ENCODE data around the gene DENND1A. TPM values are rescaled to one million over a fixed set of nuclear protein-coding genes. Genes with fewer than 3 reads are reported as not detected.

Gene DENND1A
- total RNA-seq, 4 donors from 2014 or later: 15.8 to 33.5 (median 23.9) TPM

DNA sequence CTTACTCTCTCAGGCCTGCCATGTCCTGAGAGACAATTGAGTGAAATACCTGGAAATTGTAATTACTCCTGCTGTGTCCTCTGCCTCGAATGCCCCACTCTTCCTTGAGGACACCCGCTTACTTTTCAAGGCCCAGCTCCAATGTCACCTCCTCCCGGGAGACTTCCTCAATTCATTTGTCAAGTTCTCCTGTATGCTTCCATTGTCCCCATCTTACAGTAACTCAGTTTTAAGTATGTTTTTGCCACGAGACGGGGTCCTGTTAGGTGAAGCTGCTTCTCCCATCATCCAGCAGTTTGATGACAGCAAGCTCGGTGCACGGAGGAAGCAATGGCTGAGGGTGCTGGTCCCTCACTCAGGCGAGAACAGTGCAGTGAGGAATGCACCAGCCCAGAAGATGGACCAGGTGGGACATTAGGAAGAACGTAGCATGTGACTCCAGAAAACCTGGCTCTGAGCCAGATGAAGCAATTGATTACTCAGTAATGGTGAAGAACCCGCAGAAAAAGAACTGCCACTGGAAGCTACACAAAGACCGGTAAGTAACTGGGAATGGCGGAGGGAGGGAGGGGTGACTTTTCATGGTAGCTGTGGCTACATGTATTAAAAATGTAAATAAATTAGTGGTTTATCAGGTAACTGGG is 274.8 kb downstream of the DENND1A start:
- WGBS: 94% methylated on average over 12 of the region's 12 CpGs
- Histone ChIP-seq H3K27me3 (no peaks in the 10 kb centered on the region), H3K4me1 (no peaks in the 10 kb centered on the region), H3K36me3 (peaks cover 6% of the 10 kb centered on the region), H3K27ac (no peak overlapping the region), H3K4me3 (no peak overlapping the region), H3K9me3 (no peaks in the 10 kb centered on the region)
- no peak for DNase-seq (ENCODE audit: low spot score in 2 of 2)
- TF ChIP-seq POLR2A (IDR thresholded peaks at IDR 0.05): no peak
- TF ChIP-seq POLR2AphosphoS5 (IDR thresholded peaks at IDR 0.05): no peak
- no peak for TF ChIP-seq EP300 (IDR thresholded peaks at IDR 0.05)
- TF ChIP-seq, protein P1, sequence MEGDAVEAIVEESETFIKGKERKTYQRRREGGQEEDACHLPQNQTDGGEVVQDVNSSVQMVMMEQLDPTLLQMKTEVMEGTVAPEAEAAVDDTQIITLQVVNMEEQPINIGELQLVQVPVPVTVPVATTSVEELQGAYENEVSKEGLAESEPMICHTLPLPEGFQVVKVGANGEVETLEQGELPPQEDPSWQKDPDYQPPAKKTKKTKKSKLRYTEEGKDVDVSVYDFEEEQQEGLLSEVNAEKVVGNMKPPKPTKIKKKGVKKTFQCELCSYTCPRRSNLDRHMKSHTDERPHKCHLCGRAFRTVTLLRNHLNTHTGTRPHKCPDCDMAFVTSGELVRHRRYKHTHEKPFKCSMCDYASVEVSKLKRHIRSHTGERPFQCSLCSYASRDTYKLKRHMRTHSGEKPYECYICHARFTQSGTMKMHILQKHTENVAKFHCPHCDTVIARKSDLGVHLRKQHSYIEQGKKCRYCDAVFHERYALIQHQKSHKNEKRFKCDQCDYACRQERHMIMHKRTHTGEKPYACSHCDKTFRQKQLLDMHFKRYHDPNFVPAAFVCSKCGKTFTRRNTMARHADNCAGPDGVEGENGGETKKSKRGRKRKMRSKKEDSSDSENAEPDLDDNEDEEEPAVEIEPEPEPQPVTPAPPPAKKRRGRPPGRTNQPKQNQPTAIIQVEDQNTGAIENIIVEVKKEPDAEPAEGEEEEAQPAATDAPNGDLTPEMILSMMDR (IDR thresholded peaks at IDR 0.05): no peak

DNA sequence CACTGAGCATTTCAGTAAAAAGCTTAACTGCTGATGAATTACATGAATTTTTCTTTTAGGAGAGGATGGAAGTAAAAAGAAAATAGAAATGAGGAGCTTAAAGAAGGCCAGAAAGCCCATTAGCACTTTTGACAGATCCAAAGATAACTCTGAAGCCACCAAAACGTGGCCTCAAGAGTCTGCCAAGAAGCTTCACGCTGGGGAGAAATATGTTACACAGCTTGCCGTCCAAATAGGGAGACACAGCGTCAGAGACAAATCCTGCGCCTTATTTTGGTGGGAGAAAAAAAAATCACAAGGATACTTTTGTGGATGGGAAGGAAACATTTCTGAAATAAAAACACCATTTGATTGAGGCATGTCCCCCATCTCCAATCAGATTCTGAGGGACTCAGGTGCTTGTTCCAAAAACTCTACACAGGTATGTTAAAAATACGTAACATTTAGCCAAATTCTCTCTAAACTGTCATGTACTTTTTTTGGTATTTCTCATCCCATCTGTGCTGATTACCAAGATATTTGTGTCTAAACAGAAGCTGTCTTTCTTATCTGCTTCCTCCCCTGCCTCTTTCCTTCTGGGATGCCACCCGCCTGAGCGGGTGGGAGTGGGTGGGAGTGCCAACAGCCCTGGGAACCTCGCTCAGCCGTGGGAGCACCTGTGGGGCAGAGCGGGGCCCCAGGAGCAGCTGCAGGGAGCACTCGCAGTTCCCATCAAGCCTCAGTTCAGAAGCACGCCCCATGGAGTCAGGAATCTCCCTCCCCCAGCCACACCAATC is 275.5 kb downstream of the DENND1A start:
- Histone ChIP-seq H3K36me3 (peaks cover 6% of the 10 kb centered on the region), H3K4me1 (no peaks in the 10 kb centered on the region), H3K4me3 (no peak overlapping the region), H3K27ac (no peak overlapping the region), H3K9me3 (no peaks in the 10 kb centered on the region), H3K27me3 (no peaks in the 10 kb centered on the region)
- no peak for TF ChIP-seq POLR2AphosphoS5 (IDR thresholded peaks at IDR 0.05)
- no peak for TF ChIP-seq EP300 (IDR thresholded peaks at IDR 0.05)
- no peak for TF ChIP-seq POLR2A (IDR thresholded peaks at IDR 0.05)
- TF ChIP-seq, protein P1 (IDR thresholded peaks at IDR 0.05): no peak
- 85% methylated on average over 12 of the region's 13 CpGs for WGBS
- DNase-seq (ENCODE audit: low spot score in 2 of 2): no peak

DNA sequence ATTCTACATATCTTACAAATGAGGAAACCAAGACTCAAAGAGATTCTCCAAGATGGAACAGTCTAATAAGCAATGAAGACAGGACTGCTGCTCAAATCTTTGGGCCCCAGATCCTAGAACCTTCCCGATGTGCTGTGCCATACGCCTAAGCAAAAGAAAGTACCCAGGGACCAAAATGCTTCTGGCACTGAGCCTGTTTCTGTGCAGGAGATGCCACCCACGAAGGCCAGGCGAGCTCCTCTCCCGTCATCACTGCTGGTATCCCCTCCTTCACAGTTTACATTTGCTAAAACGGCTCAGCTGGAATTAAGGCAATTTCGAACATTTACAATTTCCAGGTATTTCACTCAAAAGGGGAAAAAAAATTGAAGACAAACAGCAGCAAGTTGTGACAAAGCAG is 277.5 kb downstream of the DENND1A start:
- Histone ChIP-seq H3K36me3 (peaks cover 6% of the 10 kb centered on the region), H3K27me3 (no peaks in the 10 kb centered on the region), H3K4me1 (no peaks in the 10 kb centered on the region), H3K4me3 (no peak overlapping the region), H3K27ac (no peak overlapping the region), H3K9me3 (no peaks in the 10 kb centered on the region)
- TF ChIP-seq, protein P1 (IDR thresholded peaks at IDR 0.05): no peak
- 91% methylated on average over 7 of the region's 7 CpGs for whole genome bisulfite sequencing
- DNase-seq (ENCODE audit: low spot score in 2 of 2): no peak

DNA sequence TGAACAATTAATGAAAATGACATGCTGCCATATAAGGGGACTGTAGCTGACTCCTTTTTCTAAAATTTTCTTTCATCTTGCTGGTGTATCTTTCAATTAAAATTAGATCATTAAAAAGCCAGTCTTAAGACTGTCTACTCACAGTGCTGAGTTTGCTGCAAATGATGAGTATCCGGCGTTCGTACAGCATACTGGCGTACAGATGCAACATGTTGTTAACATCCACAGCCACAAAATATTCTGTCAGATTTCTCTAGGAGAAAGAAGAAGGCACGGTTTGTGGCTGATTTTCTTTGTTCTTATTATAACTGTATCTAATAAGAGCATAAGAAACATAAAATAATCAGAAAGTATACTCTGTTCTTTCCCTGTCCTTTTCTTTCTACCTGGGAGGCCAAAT is 278.1 kb downstream of the DENND1A start:
- Histone ChIP-seq H3K36me3 (peaks cover 6% of the 10 kb centered on the region), H3K27me3 (no peaks in the 10 kb centered on the region), H3K9me3 (no peaks in the 10 kb centered on the region), H3K4me3 (no peak overlapping the region), H3K4me1 (no peaks in the 10 kb centered on the region), H3K27ac (no peak overlapping the region)
- DNase-seq (ENCODE audit: low spot score in 2 of 2): no peak
- no peak for TF ChIP-seq EP300 (IDR thresholded peaks at IDR 0.05)
- TF ChIP-seq, protein P1 (IDR thresholded peaks at IDR 0.05): no peak
- no peak for TF ChIP-seq POLR2A (IDR thresholded peaks at IDR 0.05)
- no peak for TF ChIP-seq POLR2AphosphoS5 (IDR thresholded peaks at IDR 0.05)
- 91% methylated on average over 5 of the region's 5 CpGs for WGBS

DNA sequence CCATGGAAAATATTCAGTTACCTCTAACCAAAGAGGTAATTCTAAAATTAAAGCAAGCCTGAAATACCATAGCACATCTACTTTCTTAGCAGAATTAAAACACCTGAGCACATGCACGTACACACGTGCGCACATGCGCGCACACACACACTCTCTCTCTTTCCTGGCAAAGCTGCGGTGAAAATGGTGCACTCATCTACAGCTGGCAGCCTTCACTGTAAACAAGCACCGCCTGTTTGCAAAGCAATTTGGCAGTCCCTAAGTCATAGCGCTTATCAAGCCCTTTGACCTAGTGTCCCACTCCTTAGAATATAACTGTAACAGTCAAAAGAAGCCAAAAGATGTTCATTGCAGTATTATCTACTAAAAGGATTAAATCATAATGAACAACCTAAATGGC is 278.7 kb downstream of the DENND1A start:
- H3K4me3 ChIP-seq: no peak overlapping the region
- no peak for DNase-seq (ENCODE audit: low spot score in 2 of 2)
- WGBS: 90% methylated on average over 8 of the region's 8 CpGs
- H3K4me1 ChIP-seq: no peaks in the 10 kb centered on the region
- H3K9me3 ChIP-seq: no peaks in the 10 kb centered on the region
- peaks cover 6% of the 10 kb centered on the region for H3K36me3 ChIP-seq
- no peaks in the 10 kb centered on the region for H3K27me3 ChIP-seq
- no peak overlapping the region for H3K27ac ChIP-seq
- TF ChIP-seq, protein P1 (IDR thresholded peaks at IDR 0.05): no peak
- TF ChIP-seq POLR2AphosphoS5 (IDR thresholded peaks at IDR 0.05) (no peak), POLR2A (IDR thresholded peaks at IDR 0.05) (no peak), EP300 (IDR thresholded peaks at IDR 0.05) (no peak)
